HCT116 (cell line): ENCODE results near the gene ZNF592. TPM values are rescaled to one million over a fixed set of nuclear protein-coding genes. Genes with fewer than 3 reads are reported as not detected.

Experiments used
- ATAC-seq: fragments of 200-7000 bp; cut with Tn5 transposase; 2 replicates; pipeline ENCODE4 v1.9.1; 2020; ENCODE audit warnings: mild to moderate bottlenecking, moderate library complexity
- BruUV-seq: library from RNA; stranded (reverse); fragments of 400-500 nt; replicated peaks from 2 replicates; lab custom pipeline; 2021; lab: Mats Ljungman, UMichigan
- CTCF ChIA-PET: fragments of 300-600 bp; sonication (Branson Sonifier 250); formaldehyde crosslinking; loops from one replicate; lab custom pipeline; 2021; ENCODE audit warnings: antibody characterized with exemption; lab: Charles Lee
- POLR2A ChIA-PET: fragments of 300-600, 350-600 bp; sonication (Branson Sonifier 250); formaldehyde crosslinking; loops from one replicate; lab custom pipeline; 2021; ENCODE audit warnings: antibody characterized with exemption; lab: Charles Lee
- RAD21 ChIA-PET, 2 experiments: fragments of 300-600 bp; sonication (Branson Sonifier 250); formaldehyde crosslinking; loops; one replicate each; lab custom pipeline; 2023; ENCODE audit warnings: low total read pairs in 2 of 2; ENCODE audit not compliant: uncharacterized antibody in 2 of 2, unreplicated experiment in 2 of 2, low non-redundant PET in 1 of 2; lab: Charles Lee
- DNase-seq: peaks from one replicate; pipeline ENCODE4 v3.0.0-alpha.2; 2010; ENCODE audit warnings: low read depth, low spot score
- H2AFZ ChIP-seq: fragments of 200-600 bp; shearing (Covaris generic), sonication (generic); 2 replicates; pipeline ENCODE4 v1.6.1; 2017; ENCODE audit warnings: low read depth, mixed run types, mixed read lengths, antibody characterized with exemption, low read length; ENCODE audit not compliant: poor library complexity, severe bottlenecking
- H3K27ac ChIP-seq: 2 replicates; pipeline ENCODE4 v1.5.1; 2012; ENCODE audit warnings: low read depth, low read length
- H3K27me3 ChIP-seq: fragments of 200-600 bp; sonication (generic); 2 replicates; pipeline ENCODE4 v1.6.1; 2016; ENCODE audit warnings: mixed run types, low read length, mixed read lengths; ENCODE audit not compliant: insufficient read depth
- H3K36me3 ChIP-seq, 2 experiments: fragments of 200-500 bp in 1 of 2; fragments of 200-600 bp in 1 of 2; sonication (Bioruptor generic) in 1 of 2; sonication (generic) in 1 of 2; 2 replicates each; pipeline versions ENCODE4 v1.5.1 to v1.6.1; 2014 to 2016; ENCODE audit warnings: low read length in 2 of 2, inconsistent platforms in 1 of 2, mixed read lengths in 1 of 2, mixed run types in 1 of 2; ENCODE audit not compliant: insufficient read depth in 2 of 2, control insufficient read depth in 1 of 2
- H3K4me1 ChIP-seq, 2 experiments: fragments of 200-600 bp in 1 of 2; sonication (generic) in 1 of 2; 2 replicates each; pipeline versions ENCODE4 v1.5.1 to v1.6.1; 2012 to 2017; ENCODE audit warnings: low read length in 2 of 2, inconsistent platforms in 1 of 2, mild to moderate bottlenecking in 1 of 2, mixed read lengths in 1 of 2, mixed run types in 1 of 2, moderate library complexity in 1 of 2; ENCODE audit not compliant: insufficient read depth in 2 of 2, control insufficient read depth in 1 of 2
- H3K4me2 ChIP-seq: fragments of 200-600 bp; sonication (generic); 2 replicates; pipeline ENCODE4 v1.6.1; 2017; ENCODE audit warnings: mixed run types, low read length, mixed read lengths
- H3K4me3 ChIP-seq, 2 experiments: fragments of 200-600 bp in 1 of 2; sonication (generic) in 1 of 2; replicated peaks in 1 of 2; 2 replicates each; pipeline ENCODE4 v1.5.1; 2011 to 2016; ENCODE audit warnings: low read length in 2 of 2, control low read depth in 1 of 2, low read depth in 1 of 2, mild to moderate bottlenecking in 1 of 2, mixed read lengths in 1 of 2, mixed run types in 1 of 2
- H3K79me2 ChIP-seq: fragments of 200-600 bp; sonication (generic); 2 replicates; pipeline ENCODE4 v1.6.1; 2017; ENCODE audit warnings: mild to moderate bottlenecking, mixed run types, low read length, moderate library complexity, mixed read lengths; ENCODE audit not compliant: insufficient read depth
- H3K9ac ChIP-seq: fragments of 200-600 bp; sonication (generic); 2 replicates; pipeline ENCODE4 v1.6.1; 2016; ENCODE audit warnings: low read length, mixed read lengths
- H3K9me2 ChIP-seq: fragments of 200-600 bp; sonication (generic), shearing (Covaris generic); 2 replicates; pipeline ENCODE4 v1.6.1; 2017; ENCODE audit warnings: mixed run types, mild to moderate bottlenecking, moderate library complexity; ENCODE audit not compliant: insufficient read depth
- H3K9me3 ChIP-seq, 2 experiments: fragments of 200-500 bp in 1 of 2; fragments of 200-600 bp in 1 of 2; sonication (Bioruptor generic) in 1 of 2; sonication (generic) in 1 of 2; 2 replicates each; pipeline ENCODE4 v1.6.1; 2014 to 2017; ENCODE audit warnings: low read length in 2 of 2, mixed read lengths in 2 of 2, inconsistent platforms in 1 of 2, low read depth in 1 of 2, mild to moderate bottlenecking in 1 of 2, mixed run types in 1 of 2, moderate library complexity in 1 of 2; ENCODE audit not compliant: control insufficient read depth in 1 of 2, insufficient read depth in 1 of 2
- H4K20me1 ChIP-seq: fragments of 200-600 bp; sonication (generic), shearing (Covaris generic); 2 replicates; pipeline ENCODE4 v1.6.1; 2017; ENCODE audit warnings: mixed run types, mild to moderate bottlenecking, moderate library complexity; ENCODE audit not compliant: insufficient read depth
- ELF1 ChIP-seq: IDR thresholded peaks from 2 replicates; pipeline ENCODE4 v1.6.1; 2012; ENCODE audit warnings: low read depth, borderline replicate concordance
- EZH2 ChIP-seq: fragments of 200-600 bp; sonication (generic); IDR thresholded peaks from 2 replicates; pipeline ENCODE4 v1.6.1; 2017; ENCODE audit warnings: antibody characterized with exemption, mixed run types
- EZH2phosphoT487 ChIP-seq: fragments of 200-600 bp; IDR thresholded peaks from 2 replicates; pipeline ENCODE4 v1.6.1; 2018; ENCODE audit warnings: antibody characterized with exemption, borderline replicate concordance
- FOSL1 ChIP-seq: IDR thresholded peaks from 2 replicates; pipeline ENCODE4 v1.6.1; 2012; ENCODE audit warnings: low read depth
- JUND ChIP-seq: IDR thresholded peaks from 2 replicates; pipeline ENCODE4 v1.6.1; 2012
- POLR2A ChIP-seq: IDR thresholded peaks from 2 replicates; pipeline ENCODE4 v1.7.0; 2011; ENCODE audit warnings: borderline replicate concordance; ENCODE audit not compliant: insufficient read depth, insufficient read length; ENCODE audit errors: extremely low read depth
- RAD21 ChIP-seq: IDR thresholded peaks from 2 replicates; pipeline ENCODE4 v1.6.1; 2012; ENCODE audit warnings: low read depth, mild to moderate bottlenecking
- SIN3A ChIP-seq: IDR thresholded peaks from 2 replicates; pipeline ENCODE4 v1.6.1; 2012; ENCODE audit warnings: low read depth
- SRF ChIP-seq: IDR thresholded peaks from 2 replicates; pipeline ENCODE4 v1.6.1; 2012; ENCODE audit warnings: low read depth
- TCF7L2 ChIP-seq: IDR thresholded peaks from 2 replicates; pipeline ENCODE4 v1.7.0; 2011; ENCODE audit warnings: borderline replicate concordance, inconsistent platforms; ENCODE audit not compliant: insufficient read depth, insufficient read length; ENCODE audit errors: extremely low read depth
- YY1 ChIP-seq: IDR thresholded peaks from 2 replicates; pipeline ENCODE4 v1.6.1; 2011; ENCODE audit warnings: low read length, low read depth, moderate library complexity, mild to moderate bottlenecking; ENCODE audit not compliant: insufficient replicate concordance; ENCODE audit errors: extremely low read depth
- ZFX ChIP-seq: fragments of 450-650 bp; IDR thresholded peaks from 2 replicates; pipeline ENCODE4 v1.6.1; 2017
- ZNF274 ChIP-seq: fragments of 200-500 bp; sonication (Bioruptor generic); IDR thresholded peaks from 2 replicates; pipeline ENCODE4 v1.6.1; 2014; ENCODE audit warnings: mild to moderate bottlenecking, low read depth, low read length, inconsistent platforms
- intact Hi-C: fragments of 100-400 bp; cut with micrococcal nuclease; formaldehyde crosslinking; loops from 2 replicates; pipeline ENCODE4 v1.10.0; 2022
- total RNA-seq: library from RNA; stranded (reverse); gene quantifications from one replicate; pipeline ENCODE4 v1.2.1, GENCODE V29; 2021; ENCODE audit not compliant: unreplicated experiment
- TF ChIP-seq, protein P1 (sequence below): IDR thresholded peaks from 2 replicates; pipeline ENCODE4 v1.6.1; 2012
- TF ChIP-seq, protein P2 (sequence below): IDR thresholded peaks from 2 replicates; pipeline ENCODE4 v1.6.1; 2011; ENCODE audit warnings: mild to moderate bottlenecking, low read length, moderate library complexity; ENCODE audit not compliant: insufficient replicate concordance; ENCODE audit errors: extremely low read depth

Gene ZNF592
- total RNA-seq, 1 experiment from 2014 or later = 26.4 TPM

DNA sequence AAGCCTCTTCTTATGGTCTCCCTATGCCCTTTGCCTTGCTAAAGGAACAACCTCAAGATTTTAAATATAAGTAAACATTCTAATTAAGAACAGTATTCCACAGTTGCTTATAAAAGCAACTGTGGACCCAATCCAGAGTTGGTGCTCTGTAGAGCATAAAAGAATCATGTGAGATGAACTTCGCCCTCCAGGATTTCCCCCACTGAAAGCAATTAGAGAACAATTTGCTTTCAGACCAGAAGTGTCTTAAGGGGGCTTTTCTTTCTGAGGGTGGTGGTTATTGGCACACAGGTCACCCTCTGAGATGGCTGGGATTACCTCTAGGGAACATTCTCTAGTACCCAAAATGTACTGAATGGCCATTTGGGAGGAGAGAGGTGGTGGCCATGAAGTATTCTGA, 10.6 kb downstream of the ZNF592 start:
- Histone ChIP-seq H3K9me2 (no peaks in the 10 kb centered on the region), H4K20me1 (peaks cover 10% of the 10 kb centered on the region; the same call in 1 of the 2 replicates), H3K79me2 (peaks cover 96% of the 10 kb centered on the region), H3K4me3 (no peak overlapping the region), H3K4me2 (no peak overlapping the region), H3K27me3 (no peaks in the 10 kb centered on the region), H3K9me3 (no peaks in the 10 kb centered on the region), H3K9ac (no peak overlapping the region), H3K4me1 (0 out of 4 replicates have a peak, but pooled peaks cover 0 to 4% of the 10 kb centered on the region in 2 experiments), H2AFZ (no peak overlapping the region), H3K36me3 (no peaks in the 10 kb centered on the region), H3K27ac (no peak overlapping the region)
- intact Hi-C loops = no loop called here
- DNase-seq (no peak), ATAC-seq (no peak)
- ChIA-PET CTCF (no interaction called here), POLR2A (no interaction called here), RAD21 (no interaction called here)
- no TSS peak for BruUV-seq
- no peak for TF ChIP-seq SIN3A
- TF ChIP-seq ZNF274 = no peak
- TF ChIP-seq, protein P1, sequence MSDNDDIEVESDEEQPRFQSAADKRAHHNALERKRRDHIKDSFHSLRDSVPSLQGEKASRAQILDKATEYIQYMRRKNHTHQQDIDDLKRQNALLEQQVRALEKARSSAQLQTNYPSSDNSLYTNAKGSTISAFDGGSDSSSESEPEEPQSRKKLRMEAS = no peak
- no peak for TF ChIP-seq TCF7L2
- no peak for TF ChIP-seq YY1
- TF ChIP-seq ELF1 = no peak
- no peak for TF ChIP-seq FOSL1
- no peak for TF ChIP-seq JUND
- no peak for TF ChIP-seq SRF
- no peak for TF ChIP-seq EZH2phosphoT487
- TF ChIP-seq, protein P2, sequence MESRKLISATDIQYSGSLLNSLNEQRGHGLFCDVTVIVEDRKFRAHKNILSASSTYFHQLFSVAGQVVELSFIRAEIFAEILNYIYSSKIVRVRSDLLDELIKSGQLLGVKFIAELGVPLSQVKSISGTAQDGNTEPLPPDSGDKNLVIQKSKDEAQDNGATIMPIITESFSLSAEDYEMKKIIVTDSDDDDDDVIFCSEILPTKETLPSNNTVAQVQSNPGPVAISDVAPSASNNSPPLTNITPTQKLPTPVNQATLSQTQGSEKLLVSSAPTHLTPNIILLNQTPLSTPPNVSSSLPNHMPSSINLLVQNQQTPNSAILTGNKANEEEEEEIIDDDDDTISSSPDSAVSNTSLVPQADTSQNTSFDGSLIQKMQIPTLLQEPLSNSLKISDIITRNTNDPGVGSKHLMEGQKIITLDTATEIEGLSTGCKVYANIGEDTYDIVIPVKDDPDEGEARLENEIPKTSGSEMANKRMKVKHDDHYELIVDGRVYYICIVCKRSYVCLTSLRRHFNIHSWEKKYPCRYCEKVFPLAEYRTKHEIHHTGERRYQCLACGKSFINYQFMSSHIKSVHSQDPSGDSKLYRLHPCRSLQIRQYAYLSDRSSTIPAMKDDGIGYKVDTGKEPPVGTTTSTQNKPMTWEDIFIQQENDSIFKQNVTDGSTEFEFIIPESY = no peak
- no peak for TF ChIP-seq RAD21
- no peak for TF ChIP-seq EZH2
- no peak for TF ChIP-seq POLR2A
- TF ChIP-seq ZFX = no peak
